A549 (cell line): ENCODE results near the gene NTF3. TPM values are rescaled to one million over a fixed set of nuclear protein-coding genes. Genes with fewer than 3 reads are reported as not detected.

Experiments
- ATAC-seq, 2 experiments: fragments of 200-7000 bp in 1 of 2; fragments of >200 bp in 1 of 2; cut with Nextera tagmentation in 1 of 2; cut with Tn5 transposase in 1 of 2; 3 replicates each; pipeline versions ENCODE4 v1.8.0 to v1.9.1; 2018 to 2020; ENCODE audit warnings: mild to moderate bottlenecking in 1 of 2, moderate library complexity in 1 of 2
- CTCF ChIA-PET: fragments of 300-600 bp; sonication (Branson Sonifier 250); formaldehyde crosslinking; extraction: SDS; loops from one replicate; lab custom pipeline; 2021; ENCODE audit warnings: antibody characterized with exemption, inconsistent platforms; lab: Yijun Ruan, JAX
- POLR2A ChIA-PET: fragments of 350-600 bp; formaldehyde crosslinking; extraction: SDS; loops from one replicate; lab custom pipeline; 2021; ENCODE audit warnings: antibody characterized with exemption, inconsistent platforms; lab: Yijun Ruan, JAX
- DNase-seq, 2 experiments: peaks; one replicate each; pipeline versions ENCODE4 v3.0.0 to v3.0.0-alpha.2; 2011 to 2016; ENCODE audit warnings: low read depth in 1 of 2, low spot score in 1 of 2
- FAIRE-seq: peaks from 2 replicates; lab custom pipeline; 2011; peaks lifted over from hg19 to GRCh38; lab: Jason Lieb, UNC
- H3K27ac ChIP-seq, 2 experiments: fragments of >200 bp; sonication (Bioruptor Twin); formaldehyde crosslinking; 3 replicates each; pipeline ENCODE4 v1.5.1; 2016 to 2017
- H3K4me1 ChIP-seq: fragments of >200 bp; sonication (Bioruptor Twin); formaldehyde crosslinking; 3 replicates; pipeline ENCODE4 v1.6.1; 2016
- H3K4me2 ChIP-seq: fragments of >200 bp; sonication (Bioruptor Twin); formaldehyde crosslinking; 3 replicates; pipeline ENCODE4 v1.6.1; 2016
- H3K4me3 ChIP-seq: fragments of >200 bp; sonication (Bioruptor Twin); formaldehyde crosslinking; 3 replicates; pipeline ENCODE4 v1.5.1; 2016
- H3K9me3 ChIP-seq: fragments of >200 bp; sonication (Bioruptor Twin); formaldehyde crosslinking; 3 replicates; pipeline ENCODE4 v1.6.1; 2016
- BHLHE40 ChIP-seq: IDR thresholded peaks from 2 replicates; pipeline ENCODE4 v1.6.1; 2012; ENCODE audit warnings: low read depth, low read length, inconsistent platforms
- CBX8 ChIP-seq: fragments of 200-600 bp; sonication (generic); IDR thresholded peaks from 2 replicates; pipeline ENCODE4 v1.6.1; 2016
- CHD2 ChIP-seq: fragments of 150-350 bp; IDR thresholded peaks from 2 replicates; pipeline ENCODE4 v1.6.1; 2014; ENCODE audit warnings: low read length; ENCODE audit not compliant: partially characterized antibody
- FOSL2 ChIP-seq, 2 experiments: fragments of 450-650 bp in 1 of 2; fragments of >200 bp in 1 of 2; sonication (Bioruptor Twin) in 1 of 2; formaldehyde crosslinking; IDR thresholded peaks; 2 replicates each; pipeline versions ENCODE4 v1.5.0 to v1.6.1; 2016 to 2020; ENCODE audit warnings: mild to moderate bottlenecking in 1 of 2, moderate library complexity in 1 of 2
- FOXS1 ChIP-seq: fragments of 250-450 bp; sonication (Bioruptor Pico); IDR thresholded peaks from 2 replicates; pipeline ENCODE4 v1.5.0; 2020; ENCODE audit warnings: mild to moderate bottlenecking, moderate library complexity
- HOXB5 ChIP-seq: fragments of 250-450 bp; sonication (Bioruptor Pico); IDR thresholded peaks from 2 replicates; pipeline ENCODE4 v1.5.0; 2020; ENCODE audit warnings: mild to moderate bottlenecking, moderate library complexity
- JUN ChIP-seq, 2 experiments: fragments of >200 bp; sonication (Bioruptor Twin); formaldehyde crosslinking; IDR thresholded peaks; 2 replicates in 1 of 2; 3 replicates in 1 of 2; pipeline ENCODE4 v1.6.1; 2016 to 2017
- JUNB ChIP-seq: fragments of >200 bp; sonication (Bioruptor Twin); formaldehyde crosslinking; IDR thresholded peaks from 2 replicates; pipeline ENCODE4 v1.6.1; 2016
- KDM5A ChIP-seq: fragments of 200-600 bp; sonication (generic); IDR thresholded peaks from 2 replicates; pipeline ENCODE4 v1.6.1; 2016; ENCODE audit warnings: antibody characterized with exemption, mild to moderate bottlenecking
- MAFK ChIP-seq: fragments of 450-650 bp; IDR thresholded peaks from 2 replicates; pipeline ENCODE4 v1.6.1; 2014; ENCODE audit not compliant: partially characterized antibody
- MAX ChIP-seq: IDR thresholded peaks from 2 replicates; pipeline ENCODE4 v1.6.1; 2012
- MYC ChIP-seq: IDR thresholded peaks from 2 replicates; pipeline ENCODE4 v1.6.1; 2012; ENCODE audit warnings: mild to moderate bottlenecking, inconsistent platforms, low read length, improper control_type of control experiment, borderline replicate concordance
- NFE2L2 ChIP-seq: fragments of 150-350 bp; conservative IDR thresholded peaks from 2 replicates; pipeline ENCODE4 v1.6.1; 2014; ENCODE audit warnings: low read length
- PHF8 ChIP-seq: fragments of 200-600 bp; sonication (generic); IDR thresholded peaks from 2 replicates; pipeline ENCODE4 v1.6.1; 2016; ENCODE audit warnings: low read depth, mild to moderate bottlenecking, antibody characterized with exemption, moderate library complexity, borderline replicate concordance
- POLR2A ChIP-seq: IDR thresholded peaks from 2 replicates; pipeline ENCODE4 v1.6.1; 2012; ENCODE audit warnings: mild to moderate bottlenecking, low read length
- POLR2AphosphoS2 ChIP-seq: conservative IDR thresholded peaks from 2 replicates; pipeline ENCODE4 v1.6.1; 2012; ENCODE audit warnings: low read length, improper control_type of control experiment, inconsistent platforms
- RAD21 ChIP-seq, 2 experiments: fragments of >200 bp in 1 of 2; sonication (Bioruptor Twin) in 1 of 2; formaldehyde crosslinking in 1 of 2; IDR thresholded peaks in 1 of 2; conservative IDR thresholded peaks in 1 of 2; 2 replicates in 1 of 2; 3 replicates in 1 of 2; pipeline ENCODE4 v1.6.1; 2012 to 2018; ENCODE audit warnings: inconsistent platforms in 1 of 2
- RCOR1 ChIP-seq: fragments of 150-350 bp; IDR thresholded peaks from 2 replicates; pipeline ENCODE4 v1.6.1; 2014; ENCODE audit warnings: antibody characterized with exemption, low read length, low read depth
- RFX5 ChIP-seq: fragments of 450-650 bp; IDR thresholded peaks from 2 replicates; pipeline ENCODE4 v1.7.1; 2014; ENCODE audit warnings: antibody characterized with exemption, mild to moderate bottlenecking, moderate library complexity
- RNF2 ChIP-seq: fragments of 200-600 bp; sonication (generic); IDR thresholded peaks from 2 replicates; pipeline ENCODE4 v1.6.1; 2016; ENCODE audit warnings: low read depth, mild to moderate bottlenecking, antibody characterized with exemption, moderate library complexity, borderline replicate concordance
- TP53 ChIP-seq: fragments of 250-450 bp; sonication (Bioruptor Pico); IDR thresholded peaks from 2 replicates; pipeline ENCODE4 v1.5.0; 2021; ENCODE audit warnings: mild to moderate bottlenecking, moderate library complexity
- ZC3H11A ChIP-seq: fragments of 450-650 bp; IDR thresholded peaks from 2 replicates; pipeline ENCODE4 v1.6.1; 2014; ENCODE audit warnings: antibody characterized with exemption, mild to moderate bottlenecking
- ZFP36 ChIP-seq: fragments of 450-650 bp; IDR thresholded peaks from 2 replicates; pipeline ENCODE4 v1.6.1; 2014; ENCODE audit warnings: borderline replicate concordance; ENCODE audit not compliant: partially characterized antibody
- ZSCAN20 ChIP-seq: fragments of 250-450 bp; sonication (Bioruptor Pico); IDR thresholded peaks from 2 replicates; pipeline ENCODE4 v1.8.0; 2022; ENCODE audit warnings: mild to moderate bottlenecking, moderate library complexity
- WGBS: methylation state at CpG from one replicate; pipeline ENCODE4 v1.1.6; 2017; ENCODE audit errors: missing lambda C conversion rate; 5-methylcytosine and 5-hydroxymethylcytosine counted together
- polyA minus RNA-seq: library from RNA; depleted of rRNA, polyadenylated mRNA; stranded (reverse); fragments of >200 nt; gene quantifications from 2 replicates; pipeline ENCODE4 v1.2.3, GENCODE V29; 2011; rRNA and poly(A)+ RNA removed
- polyA plus RNA-seq, 4 experiments: library from polyadenylated mRNA; depleted of rRNA in 3 of 4; stranded (reverse); fragments of >200 nt; fragmentation: RNase III in 1 of 4; extraction: RNeasy Plus Mini Kit Qiagen cat#74134 plus additional on column Dnase treatment in 1 of 4; gene quantifications; 2 replicates in 3 of 4; 3 replicates in 1 of 4; pipeline ENCODE4 v1.2.3, GENCODE V29; 2011 to 2017
- TF ChIP-seq, protein P1 (sequence below): fragments of 250-450 bp; sonication (Bioruptor Pico); IDR thresholded peaks from 2 replicates; pipeline ENCODE4 v1.5.0; 2021; ENCODE audit warnings: mild to moderate bottlenecking, moderate library complexity, borderline replicate concordance
- TF ChIP-seq, protein P2 (sequence below): IDR thresholded peaks from 2 replicates; pipeline ENCODE4 v1.6.1; 2012
- TF ChIP-seq, protein P3 (sequence below): IDR thresholded peaks from 2 replicates; pipeline ENCODE4 v1.6.1; 2012; ENCODE audit warnings: low read depth, borderline replicate concordance

NTF3 gene
- polyA plus RNA-seq (2011; rRNA removed) = not detected in 2 replicates
- polyA plus RNA-seq (2012; cell fraction: cytosol; rRNA removed) = not detected in 2 replicates
- polyA plus RNA-seq (2012; cell fraction: nucleus; rRNA removed) = not detected in 2 replicates
- polyA plus RNA-seq (2017; fragmentation: RNase III; extraction: RNeasy Plus Mini Kit Qiagen cat#74134 plus additional on column Dnase treatment) = not detected in 3 replicates
- not detected in 2 replicates for polyA minus RNA-seq

DNA sequence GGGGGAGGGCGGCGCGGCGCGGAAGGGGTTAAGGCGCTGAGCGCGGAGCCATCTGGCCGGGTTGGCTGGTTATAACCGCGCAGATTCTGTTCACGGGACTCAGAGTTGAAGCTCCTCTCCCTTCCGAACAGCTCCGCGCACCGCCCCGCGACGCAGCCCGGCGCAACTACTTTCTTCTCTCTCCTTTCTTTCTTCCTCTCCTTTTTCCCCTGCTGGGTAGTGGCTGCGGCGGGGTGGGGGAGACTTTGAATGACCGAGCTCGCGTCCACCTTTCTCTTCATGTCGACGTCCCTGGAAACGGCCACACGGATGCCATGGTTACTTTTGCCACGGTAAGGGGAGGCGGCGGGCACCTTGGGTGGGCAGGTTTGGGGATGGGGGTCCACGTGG, at the start of gene NTF3:
Gene NTF3 (plus strand): TSS at position 98 of the 390 bp plus-strand sequence. CDS start 217 bp downstream, at position 315.
- Histone ChIP-seq H3K4me3 (0 out of 3 replicates have a peak within 1 kb of the TSS, but pooled peaks have one; percentile 8), H3K9me3 (no peaks in the 10 kb centered on the region), H3K4me1 (no peaks in the 10 kb centered on the region), H3K27ac (no peak within 1 kb of the TSS), H3K4me2 (peak within 1 kb of the TSS; percentile 47)
- WGBS = 42% methylated on average over 30 of the region's 34 CpGs
- no peak for DNase-seq
- no peak for TF ChIP-seq HOXB5 (CRISPR knock-in tag)
- TF ChIP-seq MAFK = no peak
- no peak for TF ChIP-seq KDM5A
- TF ChIP-seq JUN (IDR thresholded peaks at IDR 0.05) = no peak
- TF ChIP-seq, protein P1, sequence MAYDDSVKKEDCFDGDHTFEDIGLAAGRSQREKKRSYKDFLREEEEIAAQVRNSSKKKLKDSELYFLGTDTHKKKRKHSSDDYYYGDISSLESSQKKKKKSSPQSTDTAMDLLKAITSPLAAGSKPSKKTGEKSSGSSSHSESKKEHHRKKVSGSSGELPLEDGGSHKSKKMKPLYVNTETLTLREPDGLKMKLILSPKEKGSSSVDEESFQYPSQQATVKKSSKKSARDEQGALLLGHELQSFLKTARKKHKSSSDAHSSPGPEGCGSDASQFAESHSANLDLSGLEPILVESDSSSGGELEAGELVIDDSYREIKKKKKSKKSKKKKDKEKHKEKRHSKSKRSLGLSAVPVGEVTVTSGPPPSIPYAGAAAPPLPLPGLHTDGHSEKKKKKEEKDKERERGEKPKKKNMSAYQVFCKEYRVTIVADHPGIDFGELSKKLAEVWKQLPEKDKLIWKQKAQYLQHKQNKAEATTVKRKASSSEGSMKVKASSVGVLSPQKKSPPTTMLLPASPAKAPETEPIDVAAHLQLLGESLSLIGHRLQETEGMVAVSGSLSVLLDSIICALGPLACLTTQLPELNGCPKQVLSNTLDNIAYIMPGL (CRISPR knock-in tag) = no peak
- no peak for TF ChIP-seq NFE2L2
- no peak for TF ChIP-seq FOXS1 (CRISPR knock-in tag)
- no peak for TF ChIP-seq TP53 (CRISPR knock-in tag)
- TF ChIP-seq, all 56 proteins: peak for 0
- FAIRE-seq (no peak), ATAC-seq (no peak)
- CTCF ChIA-PET = interaction anchor here (1.1 kb wide), 1 partner anchor 10 kb away, joined by 3 read pairs; no protein-coding TSS in a partner anchor
- POLR2A ChIA-PET = no interaction called here

GRCh38 chr12:5384015-5384414, 47.9 kb upstream of the NTF3 start:
- Histone ChIP-seq H3K9me3 (no peaks in the 10 kb centered on the region), H3K4me2 (no peak overlapping the region), H3K4me3 (no peak overlapping the region), H3K27ac (no peak overlapping the region), H3K4me1 (no peaks in the 10 kb centered on the region)
- no peak for ATAC-seq
- WGBS = 32% methylated on average over 4 of the region's 4 CpGs
- ChIA-PET POLR2A (no interaction called here), CTCF (no interaction called here)
- TF ChIP-seq RNF2 = no peak
- no peak for TF ChIP-seq JUNB
- TF ChIP-seq RFX5 = no peak
- TF ChIP-seq BHLHE40 = no peak
- no peak for TF ChIP-seq RCOR1
- TF ChIP-seq ZSCAN20 (CRISPR knock-in tag) = no peak
- no peak for FAIRE-seq
- no peak for DNase-seq

DNA sequence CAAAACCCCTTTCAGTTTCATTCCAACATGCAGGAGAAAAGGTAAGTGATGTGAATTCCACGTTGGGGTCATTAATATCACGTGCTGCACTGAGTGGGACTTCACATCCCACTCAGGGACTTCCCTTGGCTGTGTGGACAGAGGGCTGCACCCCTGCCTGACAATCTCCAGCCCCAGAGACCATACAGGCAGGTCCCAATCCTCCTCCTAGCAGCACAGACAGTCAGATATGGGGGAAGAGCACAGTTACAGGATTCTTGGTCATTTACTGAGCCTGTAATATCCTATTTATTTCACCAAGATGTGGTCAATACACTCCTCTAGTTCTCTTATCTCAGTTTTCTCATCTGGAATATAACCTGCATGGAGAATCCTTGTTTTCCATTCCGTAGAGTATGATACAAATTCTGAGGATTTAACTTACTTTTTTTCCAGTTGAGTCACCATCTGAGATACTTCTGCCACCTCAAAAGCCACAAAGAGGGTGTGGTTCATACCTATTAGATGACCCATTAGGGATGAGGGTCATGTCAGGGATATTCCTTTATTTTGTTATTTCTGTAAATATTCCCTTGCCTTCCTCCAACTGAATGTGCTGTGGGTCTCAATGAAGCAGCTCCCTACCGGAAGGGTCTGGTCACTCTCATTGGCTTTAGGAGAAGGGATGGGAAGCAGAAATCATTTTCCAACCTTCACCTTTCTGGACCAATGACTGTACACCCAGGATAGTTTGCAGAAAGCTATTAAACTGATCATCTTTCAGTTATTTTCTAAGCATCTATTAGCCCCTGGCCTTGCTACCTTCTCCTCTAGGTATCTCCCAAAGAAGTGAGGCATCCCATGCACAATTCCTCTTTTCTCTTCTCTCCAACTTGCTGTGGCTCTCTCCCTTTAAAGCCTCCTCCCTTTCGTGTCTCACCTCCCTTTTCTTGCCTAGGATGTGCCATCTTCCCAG, 43.0 kb upstream of the NTF3 start:
- ATAC-seq (no peak), FAIRE-seq (no peak), DNase-seq (no peak)
- no peaks in the 10 kb centered on the region for H3K4me1 ChIP-seq
- no peaks in the 10 kb centered on the region for H3K9me3 ChIP-seq
- TF ChIP-seq POLR2A (no peak), CHD2 (no peak), MYC (no peak), POLR2AphosphoS2 (no peak), PHF8 (no peak), RAD21 (conservative IDR thresholded peaks at IDR 0.05 in 1 of 2, IDR thresholded peaks at IDR 0.05 in 1 of 2) (no peak), KDM5A (no peak), HOXB5 (CRISPR knock-in tag) (no peak), ZSCAN20 (CRISPR knock-in tag) (no peak), BHLHE40 (no peak), ZC3H11A (no peak), MAX (no peak), FOSL2 (IDR thresholded peaks at IDR 0.05) (no peak), FOSL2 (CRISPR knock-in tag; IDR thresholded peaks at IDR 0.05) (no peak), ZFP36 (no peak), CBX8 (no peak)
- TF ChIP-seq, protein P2, sequence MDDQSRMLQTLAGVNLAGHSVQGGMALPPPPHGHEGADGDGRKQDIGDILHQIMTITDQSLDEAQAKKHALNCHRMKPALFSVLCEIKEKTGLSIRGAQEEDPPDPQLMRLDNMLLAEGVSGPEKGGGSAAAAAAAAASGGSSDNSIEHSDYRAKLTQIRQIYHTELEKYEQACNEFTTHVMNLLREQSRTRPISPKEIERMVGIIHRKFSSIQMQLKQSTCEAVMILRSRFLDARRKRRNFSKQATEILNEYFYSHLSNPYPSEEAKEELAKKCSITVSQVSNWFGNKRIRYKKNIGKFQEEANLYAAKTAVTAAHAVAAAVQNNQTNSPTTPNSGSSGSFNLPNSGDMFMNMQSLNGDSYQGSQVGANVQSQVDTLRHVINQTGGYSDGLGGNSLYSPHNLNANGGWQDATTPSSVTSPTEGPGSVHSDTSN = no peak
- TF ChIP-seq, protein P3, sequence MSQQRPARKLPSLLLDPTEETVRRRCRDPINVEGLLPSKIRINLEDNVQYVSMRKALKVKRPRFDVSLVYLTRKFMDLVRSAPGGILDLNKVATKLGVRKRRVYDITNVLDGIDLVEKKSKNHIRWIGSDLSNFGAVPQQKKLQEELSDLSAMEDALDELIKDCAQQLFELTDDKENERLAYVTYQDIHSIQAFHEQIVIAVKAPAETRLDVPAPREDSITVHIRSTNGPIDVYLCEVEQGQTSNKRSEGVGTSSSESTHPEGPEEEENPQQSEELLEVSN = no peak
- WGBS = under 1% methylated on average over 5 of the region's 5 CpGs
- H3K4me2 ChIP-seq = no peak overlapping the region
- ChIA-PET CTCF (no interaction called here), POLR2A (no interaction called here)
- no peak overlapping the region for H3K4me3 ChIP-seq
- no peak overlapping the region for H3K27ac ChIP-seq
